Activated T-helper 9 cell treated with anti-CD3 and anti-CD28 coated beads, Interleukin-2, amount 50 U/mL, for 16 hours (primary cell): ENCODE measurements around the gene TIAM1.

Source experiments
- DNase-seq: peaks from one replicate; pipeline ENCODE4 v3.0.0-alpha.2; 2020; ENCODE audit warnings: low read depth

Gene TIAM1

DNA sequence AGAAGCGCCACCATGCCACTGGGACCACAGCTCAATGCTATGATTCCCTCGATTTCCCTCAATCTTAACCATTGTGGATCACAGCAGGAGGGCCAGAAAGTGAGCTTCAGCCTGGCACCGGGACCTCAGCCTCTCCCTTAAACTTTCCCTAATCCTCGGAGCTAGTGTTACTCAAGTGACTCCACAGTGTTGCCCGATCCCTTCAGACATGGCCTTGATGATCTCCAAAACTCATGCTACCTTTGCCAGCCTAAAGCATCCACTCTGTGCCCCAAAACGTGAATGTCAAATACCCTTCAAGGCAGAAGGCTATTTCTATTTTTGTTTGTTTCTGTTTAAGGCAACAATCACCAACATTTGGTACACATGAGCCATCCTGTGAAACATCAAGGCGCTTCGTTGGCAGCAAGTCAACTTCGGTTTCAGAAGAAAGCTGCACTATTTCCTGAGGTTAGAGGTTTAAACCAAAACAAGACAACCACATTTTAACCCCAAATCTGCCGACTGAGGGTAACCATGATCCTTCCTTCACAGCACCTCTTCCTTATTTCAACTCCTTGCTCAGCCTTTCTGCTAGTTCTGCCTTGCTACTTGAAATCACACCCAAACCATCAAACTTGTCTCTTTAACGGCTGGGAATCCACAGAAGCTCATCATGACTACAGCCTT, 211.4 kb downstream of the TIAM1 start:
- peak; percentile 16 for DNase-seq

DNA sequence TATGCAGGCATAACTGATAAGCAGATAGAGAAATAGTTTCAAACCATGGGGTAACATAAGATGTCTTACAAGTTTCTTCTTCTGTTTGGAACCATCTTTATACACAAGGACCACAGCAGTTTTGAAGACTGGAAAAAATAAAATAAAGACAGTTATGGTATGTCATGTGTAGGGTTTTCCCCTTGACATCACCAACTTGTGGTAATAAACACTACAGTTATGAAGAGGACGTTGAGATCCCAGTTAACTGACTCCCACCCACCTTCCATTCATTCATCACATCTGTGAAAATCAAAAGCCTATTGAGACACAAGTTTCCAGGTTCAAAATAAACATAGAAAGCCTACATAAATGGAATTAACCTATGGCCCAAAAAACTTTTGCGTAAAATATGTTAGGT, 213.2 kb downstream of the TIAM1 start:
- no peak for DNase-seq

DNA sequence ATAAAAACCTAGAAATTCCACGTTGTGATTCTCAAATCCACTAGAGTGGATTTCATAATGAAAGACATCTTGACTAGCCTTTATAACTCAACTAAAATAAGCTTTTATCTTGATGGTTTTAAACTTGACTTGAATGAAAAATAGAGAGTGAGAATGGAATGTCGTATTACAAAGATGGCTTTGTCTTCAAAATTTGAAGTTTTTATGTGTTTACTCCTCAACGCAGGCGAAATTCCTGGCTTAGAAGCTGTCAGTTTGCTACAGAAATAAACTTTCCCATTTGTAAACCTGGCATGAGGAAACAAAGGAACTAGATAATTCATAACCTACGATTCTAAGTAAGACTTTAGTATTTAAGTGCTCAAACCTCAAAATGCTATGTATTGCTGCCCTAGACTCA, 215.8 kb downstream of the TIAM1 start:
- DNase-seq: no peak

DNA sequence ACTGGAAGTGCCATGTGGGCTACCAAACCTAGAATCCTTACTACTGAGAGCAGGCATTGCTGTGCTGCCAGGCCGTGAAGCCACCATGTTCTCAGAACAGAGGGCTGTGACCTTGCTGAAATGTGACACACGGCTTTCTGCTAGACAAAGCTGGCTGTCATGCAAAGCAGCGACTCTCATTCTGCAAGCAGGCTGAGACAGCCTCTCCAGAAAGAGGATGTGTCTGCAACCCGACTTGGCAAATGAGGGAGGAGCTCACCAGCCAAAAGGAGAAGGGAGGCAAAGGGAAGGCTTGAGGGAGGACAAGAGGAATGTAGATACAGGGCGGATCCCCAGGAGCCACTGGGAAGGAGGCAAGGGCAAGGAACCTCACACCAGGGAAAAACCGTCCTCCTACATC, 220.1 kb downstream of the TIAM1 start:
- DNase-seq: no peak

- DNase-seq: no peak
Measured at GRCh38 chr21:31119199-31119598, 224.9 kb downstream of the TIAM1 start.

DNA sequence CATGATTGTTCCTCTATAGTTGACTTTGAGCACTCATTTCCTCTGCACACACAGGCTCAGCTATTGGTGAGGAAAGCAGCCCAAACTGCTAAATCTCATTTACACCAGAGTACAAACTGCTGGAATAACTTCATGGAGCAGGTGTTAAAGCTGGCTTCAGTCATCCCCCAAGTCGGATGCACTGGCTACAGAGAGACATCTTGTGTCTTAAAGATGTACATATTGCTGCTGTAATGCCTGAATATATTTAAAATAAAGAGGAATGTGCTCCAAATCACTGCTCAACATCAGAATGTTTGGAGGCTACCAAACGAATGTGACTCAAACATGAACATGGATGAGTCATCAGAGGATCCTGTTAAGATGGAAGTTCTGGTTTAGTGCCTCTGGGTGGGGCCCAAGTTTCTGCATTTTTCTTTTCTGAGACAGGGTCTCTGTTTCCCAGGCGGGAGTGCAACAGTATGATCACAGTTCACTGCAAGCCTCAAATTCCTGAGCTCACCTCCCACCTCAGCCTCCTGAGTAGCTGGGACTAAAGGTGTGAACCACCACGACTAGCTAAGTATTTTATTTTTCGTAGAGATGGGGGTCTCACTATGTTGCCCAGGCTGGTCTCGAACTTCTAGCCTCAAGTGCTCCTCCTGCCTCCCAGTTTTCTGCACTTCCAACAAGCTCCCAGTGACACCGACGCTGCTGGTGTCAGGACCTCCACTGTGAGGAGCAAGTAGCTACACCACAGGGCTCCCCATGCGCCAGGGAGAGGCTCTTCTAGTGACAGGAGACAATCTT, 226.7 kb downstream of the TIAM1 start:
- DNase-seq: no peak

- DNase-seq: no peak
Measured at GRCh38 chr21:31115249-31115648, 228.8 kb downstream of the TIAM1 start.

DNA sequence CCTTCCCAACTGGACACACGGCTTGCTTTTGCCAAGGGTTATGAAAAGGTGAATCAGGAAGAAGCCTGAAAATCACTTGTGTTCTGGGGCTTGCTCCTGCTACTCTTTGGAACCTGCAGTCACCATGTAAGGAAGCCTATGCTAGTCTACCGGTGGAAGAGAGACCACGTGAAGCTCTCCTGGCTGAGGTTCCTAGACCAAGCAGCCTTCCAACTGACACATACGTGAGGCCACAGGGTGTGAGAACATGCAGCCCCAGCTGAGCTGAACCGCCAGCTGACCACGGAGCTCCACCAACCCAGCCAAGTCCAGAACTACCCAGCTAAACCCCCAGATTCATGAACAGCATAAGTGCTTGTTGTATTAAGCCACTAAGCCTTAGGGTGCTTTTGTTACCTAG, 233.0 kb downstream of the TIAM1 start:
- DNase-seq: no peak

- no peak for DNase-seq
Measured at GRCh38 chr21:31110430-31110829, 233.6 kb downstream of the TIAM1 start.

- no peak for DNase-seq
Measured at GRCh38 chr21:31107871-31108270, 236.2 kb downstream of the TIAM1 start.

DNA sequence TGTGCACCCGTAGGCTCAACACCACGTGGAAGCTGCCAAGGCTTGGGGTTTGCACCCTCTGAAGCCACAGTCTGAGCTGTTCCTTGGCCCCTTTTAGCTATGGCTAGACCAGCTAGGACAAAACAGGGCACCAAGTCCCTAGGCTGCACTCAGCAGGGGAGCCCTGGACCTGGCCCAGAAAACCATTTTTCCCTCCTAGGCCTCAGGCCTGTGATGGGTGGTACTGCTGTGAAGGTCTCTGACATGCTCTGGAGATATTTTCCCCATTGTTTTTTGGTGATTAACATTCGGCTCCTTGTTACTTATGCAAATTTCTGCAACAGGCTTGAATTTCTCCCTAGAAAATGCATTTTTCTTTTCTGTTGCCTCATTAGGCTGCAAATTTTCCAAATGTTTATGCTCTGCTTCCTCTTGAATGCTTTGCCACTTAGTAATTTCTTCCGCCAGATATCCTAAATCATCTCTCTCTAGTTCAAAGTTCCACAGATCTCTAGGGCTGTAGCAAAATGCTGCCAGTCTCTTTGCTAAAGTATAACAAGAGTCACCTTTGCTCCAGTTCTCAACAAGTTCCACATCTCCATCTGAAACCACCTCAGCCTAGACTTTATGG, 236.8 kb downstream of the TIAM1 start:
- no peak for DNase-seq

DNA sequence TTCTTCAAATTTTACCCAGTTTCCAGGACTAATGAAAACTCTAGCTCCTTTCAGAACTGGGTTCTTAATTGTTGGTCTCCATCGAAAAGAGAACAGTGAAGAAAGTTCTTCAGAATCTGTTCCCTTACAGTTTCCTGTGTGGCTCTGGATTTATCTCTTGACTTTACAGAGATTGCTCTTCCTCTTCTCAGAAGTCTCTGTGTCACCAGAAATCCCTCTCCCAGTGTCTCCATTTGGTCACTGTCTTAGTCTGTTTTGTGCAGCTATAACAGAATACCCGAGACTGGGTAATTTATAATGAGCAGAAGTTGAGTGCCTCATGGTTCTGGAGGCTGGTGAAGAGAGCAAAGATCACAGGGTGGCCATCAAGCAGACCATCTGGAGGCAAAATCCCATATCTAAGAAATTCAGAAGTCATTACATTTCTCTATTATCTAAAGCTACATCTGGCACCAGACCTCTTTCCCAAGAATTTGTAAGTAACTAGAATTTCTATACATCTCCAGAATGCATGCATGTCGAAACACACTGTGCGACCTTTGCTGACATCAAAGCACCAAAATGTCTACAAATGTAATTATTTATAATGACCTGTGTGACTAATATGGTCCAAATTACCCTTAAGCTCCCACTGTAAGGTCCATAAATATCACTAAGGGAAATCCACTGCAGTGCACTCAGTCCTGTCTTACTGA, 240.3 kb downstream of the TIAM1 start:
- DNase-seq: no peak

GRCh38 chr21:31103163-31103562, 240.9 kb downstream of the TIAM1 start:
- DNase-seq: no peak

- no peak for DNase-seq
Measured at GRCh38 chr21:31099122-31099521, 244.9 kb downstream of the TIAM1 start.

- DNase-seq: peak; percentile 52
Measured at GRCh38 chr21:31098576-31099005, 245.5 kb downstream of the TIAM1 start.

DNA sequence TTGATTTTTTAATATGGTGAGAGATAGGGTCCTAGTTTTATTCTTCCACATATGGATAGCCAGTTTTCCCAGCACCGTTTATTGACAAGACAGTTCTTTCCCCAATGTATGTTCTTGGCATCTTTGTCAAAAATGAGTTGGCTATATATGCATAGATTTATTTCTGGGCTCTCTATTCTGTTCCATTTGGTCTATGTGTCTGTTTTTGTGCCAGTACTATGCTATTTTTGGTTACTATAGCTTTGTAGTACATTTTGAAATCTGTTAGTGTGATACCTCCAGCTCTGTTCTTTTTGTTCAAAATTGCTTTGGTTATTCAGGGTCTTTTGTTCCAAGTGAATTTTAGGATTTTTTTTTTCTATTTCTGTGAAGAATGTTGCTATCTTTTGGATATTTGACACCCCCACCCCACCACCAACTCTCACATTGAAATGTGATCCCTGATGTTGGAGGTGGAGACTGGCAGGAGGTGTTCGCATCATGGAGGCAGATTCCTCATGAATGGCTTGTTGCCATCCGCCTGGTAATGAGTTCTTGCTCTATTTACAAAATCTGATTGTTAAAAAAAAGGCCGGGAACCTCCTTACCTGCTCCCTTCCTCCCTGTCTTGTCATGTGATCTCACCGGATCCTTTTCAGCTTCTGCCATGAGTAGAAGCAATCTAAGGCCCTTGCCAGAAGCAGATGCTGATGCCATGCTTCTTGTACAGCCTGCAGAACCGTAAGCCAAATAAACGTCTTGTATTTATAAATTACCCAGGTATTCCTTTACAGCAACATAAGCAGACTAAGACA, 251.0 kb downstream of the TIAM1 start:
- no peak for DNase-seq

DNA sequence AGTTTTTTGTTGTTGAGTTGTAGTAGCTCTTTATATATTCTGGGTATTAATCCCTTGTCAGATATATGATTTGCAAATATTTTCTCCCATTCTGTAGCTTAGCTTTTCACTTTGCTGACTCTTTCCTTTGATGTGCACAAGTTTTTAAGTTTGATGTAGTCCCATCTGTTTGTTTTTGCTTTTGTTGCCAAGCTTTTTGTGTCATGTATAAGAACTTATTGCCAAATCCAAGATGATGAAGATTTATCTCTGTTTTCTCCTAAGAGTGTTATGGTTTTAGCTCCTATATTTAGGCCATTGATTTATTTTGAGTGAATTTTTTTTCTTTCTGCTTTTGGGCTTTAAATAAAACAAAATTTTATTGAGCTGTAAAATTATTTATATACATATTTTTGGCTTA, 253.7 kb downstream of the TIAM1 start:
- DNase-seq: no peak

GRCh38 chr21:31088474-31088751, 255.6 kb downstream of the TIAM1 start:
- no peak for DNase-seq

GRCh38 chr21:31087639-31088473, 256.2 kb downstream of the TIAM1 start:
- no peak for DNase-seq

- no peak for DNase-seq
Measured at GRCh38 chr21:31084689-31085088, 259.4 kb downstream of the TIAM1 start.

DNA sequence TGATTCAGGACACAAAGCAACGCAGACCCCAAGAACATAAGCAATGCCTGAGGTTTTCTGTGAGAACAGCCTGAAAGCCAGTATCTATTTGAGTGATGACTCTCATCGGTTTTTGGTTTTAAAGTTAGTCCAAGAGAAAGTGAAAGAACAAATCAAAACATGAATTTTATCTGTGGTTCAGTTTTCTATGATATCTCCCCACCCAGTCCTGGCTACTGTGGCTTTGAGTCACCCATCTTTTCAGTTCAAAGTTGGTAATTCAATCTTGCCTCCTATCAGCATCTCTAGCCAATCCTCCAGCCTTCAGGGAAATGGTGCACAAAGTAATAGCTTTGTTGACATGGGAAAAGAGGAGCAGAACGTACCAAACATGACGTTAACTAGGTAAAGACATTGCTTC, 265.3 kb downstream of the TIAM1 start:
- no peak for DNase-seq
